Measurements from ENCODE around the gene OTUD5. TPM values are rescaled to one million over a fixed set of nuclear protein-coding genes. Genes with fewer than 3 reads are reported as not detected.
A peak's percentile ranks its signal among the peaks of the same experiment; 100 is the strongest.
"Not testable (repeated sequence)": the region's sequence is repeated elsewhere in the genome, so short reads cannot be mapped to it uniquely, and the experiment has no call there.

OTUD5 gene
- polyA plus RNA-seq (ENCODE audit: insufficient read length in 3 of 3), result 10 to 100 TPM; 65.9 to 68.3 (median 66.0) TPM
- long read RNA-seq, donor 1, partial matches to known transcripts, result 21 of 22 reads
- long read RNA-seq, donor 1, other reads (novel, unspliced or antisense), result 0 of 22 reads
- long read RNA-seq, donor 2, transcript OTUD5-202 (9 exons, 2,692 nt), result major isoform, 13 of 17 reads
- long read RNA-seq, donor 2, partial matches to known transcripts, result 0 of 17 reads
- long read RNA-seq, donor 2, other reads (novel, unspliced or antisense), result 0 of 17 reads
- long read RNA-seq, donor 3, partial matches to known transcripts, result 0 of 3 reads
- long read RNA-seq, donor 3, other reads (novel, unspliced or antisense), result 0 of 3 reads
- long read RNA-seq, donor 4, transcript OTUD5-202 (9 exons, 2,692 nt), result major isoform, 6 of 15 reads
- long read RNA-seq, donor 4, partial matches to known transcripts, result 8 of 15 reads
- long read RNA-seq, donor 4, other reads (novel, unspliced or antisense), result 0 of 15 reads
- long read RNA-seq, donor 5, partial matches to known transcripts, result 0 of 3 reads
- long read RNA-seq, donor 5, other reads (novel, unspliced or antisense), result 0 of 3 reads
- long read RNA-seq, donor 6, transcript OTUD5-202 (9 exons, 2,692 nt), result major isoform, 6 of 6 reads
- long read RNA-seq, donor 6, partial matches to known transcripts, result 0 of 6 reads
- long read RNA-seq, donor 6, other reads (novel, unspliced or antisense), result 0 of 6 reads
- long read RNA-seq, donor 7, partial matches to known transcripts, result 0 of 4 reads
- long read RNA-seq, donor 7, other reads (novel, unspliced or antisense), result 0 of 4 reads
- long read RNA-seq, donor 8, partial matches to known transcripts, result 0 of 1 reads
- long read RNA-seq, donor 8, other reads (novel, unspliced or antisense), result 0 of 1 reads
- long read RNA-seq, donor 9, transcript OTUD5-202 (9 exons, 2,692 nt), result major isoform, 9 of 14 reads
- long read RNA-seq, donor 9, partial matches to known transcripts, result 0 of 14 reads
- long read RNA-seq, donor 9, other reads (novel, unspliced or antisense), result 0 of 14 reads
- long read RNA-seq, donor 10, transcript OTUD5-202 (9 exons, 2,692 nt), result major isoform, 5 of 12 reads
- long read RNA-seq, donor 10, partial matches to known transcripts, result 6 of 12 reads
- long read RNA-seq, donor 10, other reads (novel, unspliced or antisense), result 0 of 12 reads
- long read RNA-seq, donor 11, partial matches to known transcripts, result 0 of 2 reads
- long read RNA-seq, donor 11, other reads (novel, unspliced or antisense), result 0 of 2 reads
- long read RNA-seq, donor 12, transcript OTUD5-202 (9 exons, 2,692 nt), result major isoform, 9 of 10 reads
- long read RNA-seq, donor 12, partial matches to known transcripts, result 0 of 10 reads
- long read RNA-seq, donor 12, other reads (novel, unspliced or antisense), result 0 of 10 reads
- long read RNA-seq, donor 13, partial matches to known transcripts, result 0 of 1 reads
- long read RNA-seq, donor 13, other reads (novel, unspliced or antisense), result 0 of 1 reads
- long read RNA-seq, donor 14, transcript OTUD5-202 (9 exons, 2,692 nt), result major isoform, 8 of 16 reads
- long read RNA-seq, donor 14, partial matches to known transcripts, result 6 of 16 reads
- long read RNA-seq, donor 14, other reads (novel, unspliced or antisense), result 0 of 16 reads
- long read RNA-seq, donor 15, transcript OTUD5-202 (9 exons, 2,692 nt), result major isoform, 14 of 15 reads
- long read RNA-seq, donor 15, partial matches to known transcripts, result 0 of 15 reads
- long read RNA-seq, donor 15, other reads (novel, unspliced or antisense), result 0 of 15 reads
- long read RNA-seq, donor 16, transcript OTUD5-202 (9 exons, 2,692 nt), result major isoform, 7 of 7 reads
- long read RNA-seq, donor 16, partial matches to known transcripts, result 0 of 7 reads
- long read RNA-seq, donor 16, other reads (novel, unspliced or antisense), result 0 of 7 reads

GRCh38 chrX:48957477-48957826 is at the start of gene OTUD5:
Gene OTUD5, minus strand, starts transcription at chrX:48957607. Its CDS starts 37 bp downstream, at chrX:48957570.
- DNase-seq, result no peak

GRCh38 chrX:49003696-49004095 is 46.3 kb upstream of the OTUD5 start:
- DNase-seq, result no peak

- DNase-seq, result peak; percentile 85
Measured at GRCh38 chrX:49002091-49002935, 44.9 kb upstream of the OTUD5 start, which contains the start of gene GRIPAP1. Gene GRIPAP1, minus strand, starts transcription at chrX:49002264. Its CDS starts 35 bp downstream, at chrX:49002229.

GRCh38 chrX:49001521-49002090 is 44.2 kb upstream of the OTUD5 start:
- DNase-seq, result no peak

- no peak for DNase-seq
Measured at GRCh38 chrX:49000636-49001035, 43.2 kb upstream of the OTUD5 start.

- no peak for DNase-seq
Measured at GRCh38 chrX:48999030-48999429, 41.6 kb upstream of the OTUD5 start.

GRCh38 chrX:48998391-48998790 is 41.0 kb upstream of the OTUD5 start:
- DNase-seq, result no peak

- DNase-seq, result no peak
Measured at GRCh38 chrX:48997865-48998264, 40.5 kb upstream of the OTUD5 start.

GRCh38 chrX:48997455-48997854 is 40.0 kb upstream of the OTUD5 start:
- DNase-seq, result no peak

GRCh38 chrX:48996969-48997368 is 39.6 kb upstream of the OTUD5 start:
- DNase-seq, result no peak

- DNase-seq, result no peak
Measured at GRCh38 chrX:48992341-48992740, 34.9 kb upstream of the OTUD5 start.

GRCh38 chrX:48989483-48989882 is 32.1 kb upstream of the OTUD5 start:
- no peak for DNase-seq

- no peak for DNase-seq
Measured at GRCh38 chrX:48983896-48984295, 26.5 kb upstream of the OTUD5 start.

- no peak for DNase-seq
Measured at GRCh38 chrX:48983081-48983480, 25.7 kb upstream of the OTUD5 start.

GRCh38 chrX:48981178-48981577 is 23.8 kb upstream of the OTUD5 start:
- no peak for DNase-seq

- DNase-seq, result not testable (repeated sequence)
Measured at GRCh38 chrX:48980341-48980740, 22.9 kb upstream of the OTUD5 start.

GRCh38 chrX:48978226-48978625 is 20.8 kb upstream of the OTUD5 start:
- no peak for DNase-seq

- DNase-seq, result no peak
Measured at GRCh38 chrX:48976086-48976485, 18.7 kb upstream of the OTUD5 start.

GRCh38 chrX:48975541-48975940 is 18.1 kb upstream of the OTUD5 start:
- DNase-seq, result no peak
